NCI-H82 (cell line): ENCODE measurements around the gene PTDSS2.
A peak's percentile ranks its signal among the peaks of the same experiment; 100 is the strongest.

ENCODE experiments used
- DNase-seq: peaks from one replicate; lab custom pipeline; 2025; lab: John Stamatoyannopoulos, UW

Gene PTDSS2

GRCh38 chr11:468493-468892 is 18.4 kb downstream of the PTDSS2 start:
- peak; percentile 35 for DNase-seq

- DNase-seq: peak; percentile 15
Measured at GRCh38 chr11:469026-469683, 19.1 kb downstream of the PTDSS2 start.

- DNase-seq: no peak
Measured at GRCh38 chr11:469684-470560, 19.8 kb downstream of the PTDSS2 start.

- no peak for DNase-seq
Measured at GRCh38 chr11:471468-472145, 21.5 kb downstream of the PTDSS2 start.

- no peak for DNase-seq
Measured at GRCh38 chr11:472272-472671, 22.2 kb downstream of the PTDSS2 start.

- DNase-seq: no peak
Measured at GRCh38 chr11:472816-473215, 22.7 kb downstream of the PTDSS2 start.

- DNase-seq: no peak
Measured at GRCh38 chr11:473415-473814, 23.3 kb downstream of the PTDSS2 start.

GRCh38 chr11:473962-474785 is 24.1 kb downstream of the PTDSS2 start:
- peak; percentile 95 for DNase-seq

GRCh38 chr11:474914-475506 is 24.9 kb downstream of the PTDSS2 start:
- no peak for DNase-seq

- DNase-seq: no peak
Measured at GRCh38 chr11:475941-476340, 25.9 kb downstream of the PTDSS2 start.

GRCh38 chr11:476416-476815 is 26.3 kb downstream of the PTDSS2 start:
- no peak for DNase-seq

GRCh38 chr11:477052-477715 is 27.1 kb downstream of the PTDSS2 start:
- DNase-seq: no peak

- no peak for DNase-seq
Measured at GRCh38 chr11:479311-479710, 29.2 kb downstream of the PTDSS2 start.

- no peak for DNase-seq
Measured at GRCh38 chr11:484616-485015, 34.5 kb downstream of the PTDSS2 start.

- no peak for DNase-seq
Measured at GRCh38 chr11:486189-486588, 36.1 kb downstream of the PTDSS2 start.

- DNase-seq: no peak
Measured at GRCh38 chr11:487571-488021, 37.5 kb downstream of the PTDSS2 start.

GRCh38 chr11:488062-488461 is 38.0 kb downstream of the PTDSS2 start:
- no peak for DNase-seq

GRCh38 chr11:488579-488978 is 38.5 kb downstream of the PTDSS2 start:
- no peak for DNase-seq

- DNase-seq: no peak
Measured at GRCh38 chr11:488992-489391, 38.9 kb downstream of the PTDSS2 start.

- DNase-seq: no peak
Measured at GRCh38 chr11:489610-490185, 39.6 kb downstream of the PTDSS2 start.
